GM12873 (cell line): ENCODE measurements around the gene ZNF346.

Experiments used
- TF ChIP-seq, protein P1 (sequence below): IDR thresholded peaks from 2 replicates; pipeline ENCODE4 v1.5.1; 2012; ENCODE audit warnings: low read depth, mild to moderate bottlenecking, moderate library complexity, low read length, control low read depth; ENCODE audit not compliant: insufficient read depth; ENCODE audit errors: missing control alignments

The ZNF346 gene

DNA sequence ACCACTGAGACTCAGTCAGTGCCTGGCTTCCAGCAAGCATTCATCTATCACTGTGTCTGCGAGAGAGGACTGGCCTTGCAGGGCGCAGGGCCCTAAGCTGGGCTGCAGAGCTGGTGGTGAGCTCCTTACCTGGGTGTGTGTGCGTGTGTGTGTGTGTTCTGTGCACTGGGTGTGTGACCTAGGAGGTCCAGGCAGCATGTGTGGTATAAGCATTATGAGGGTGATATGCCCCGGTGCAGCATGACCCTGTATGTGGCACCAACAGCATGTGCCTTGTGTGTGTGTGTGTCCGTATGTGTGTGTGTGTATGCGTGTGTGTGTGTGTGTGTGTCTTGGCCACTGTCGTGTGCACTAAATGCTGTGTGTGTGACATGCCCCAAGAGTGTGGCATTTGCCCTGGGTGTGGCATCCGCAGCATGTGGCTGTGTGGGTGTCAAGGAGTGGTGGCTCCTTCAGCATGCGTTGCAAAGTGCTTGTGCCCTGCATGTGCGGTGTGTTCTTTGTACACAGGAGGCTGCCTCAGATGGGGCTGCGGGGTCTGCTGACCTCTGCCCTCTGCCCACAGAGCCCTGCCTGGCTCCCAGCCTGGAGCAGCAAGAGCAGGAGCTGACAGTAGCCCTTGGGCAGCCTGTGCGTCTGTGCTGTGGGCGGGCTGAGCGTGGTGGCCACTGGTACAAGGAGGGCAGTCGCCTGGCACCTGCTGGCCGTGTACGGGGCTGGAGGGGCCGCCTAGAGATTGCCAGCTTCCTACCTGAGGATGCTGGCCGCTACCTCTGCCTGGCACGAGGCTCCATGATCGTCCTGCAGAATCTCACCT is 67.5 kb downstream of the ZNF346 start:
- TF ChIP-seq, protein P1, sequence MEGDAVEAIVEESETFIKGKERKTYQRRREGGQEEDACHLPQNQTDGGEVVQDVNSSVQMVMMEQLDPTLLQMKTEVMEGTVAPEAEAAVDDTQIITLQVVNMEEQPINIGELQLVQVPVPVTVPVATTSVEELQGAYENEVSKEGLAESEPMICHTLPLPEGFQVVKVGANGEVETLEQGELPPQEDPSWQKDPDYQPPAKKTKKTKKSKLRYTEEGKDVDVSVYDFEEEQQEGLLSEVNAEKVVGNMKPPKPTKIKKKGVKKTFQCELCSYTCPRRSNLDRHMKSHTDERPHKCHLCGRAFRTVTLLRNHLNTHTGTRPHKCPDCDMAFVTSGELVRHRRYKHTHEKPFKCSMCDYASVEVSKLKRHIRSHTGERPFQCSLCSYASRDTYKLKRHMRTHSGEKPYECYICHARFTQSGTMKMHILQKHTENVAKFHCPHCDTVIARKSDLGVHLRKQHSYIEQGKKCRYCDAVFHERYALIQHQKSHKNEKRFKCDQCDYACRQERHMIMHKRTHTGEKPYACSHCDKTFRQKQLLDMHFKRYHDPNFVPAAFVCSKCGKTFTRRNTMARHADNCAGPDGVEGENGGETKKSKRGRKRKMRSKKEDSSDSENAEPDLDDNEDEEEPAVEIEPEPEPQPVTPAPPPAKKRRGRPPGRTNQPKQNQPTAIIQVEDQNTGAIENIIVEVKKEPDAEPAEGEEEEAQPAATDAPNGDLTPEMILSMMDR = no peak

DNA sequence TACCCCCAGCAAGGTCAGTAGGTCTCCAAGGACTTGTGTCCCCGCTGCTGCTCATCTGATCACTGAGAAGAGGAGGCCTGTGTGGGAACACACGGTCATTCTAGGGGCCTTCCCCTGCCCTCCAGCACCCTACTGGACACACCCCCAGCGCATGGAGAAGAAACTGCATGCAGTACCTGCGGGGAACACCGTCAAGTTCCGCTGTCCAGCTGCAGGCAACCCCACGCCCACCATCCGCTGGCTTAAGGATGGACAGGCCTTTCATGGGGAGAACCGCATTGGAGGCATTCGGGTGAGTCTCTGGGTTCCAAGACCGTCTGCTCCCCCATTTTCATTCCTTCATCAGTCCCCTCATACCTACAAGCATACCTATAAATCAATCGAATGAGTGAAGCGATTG is 68.3 kb downstream of the ZNF346 start:
- TF ChIP-seq, protein P1 = no peak

DNA sequence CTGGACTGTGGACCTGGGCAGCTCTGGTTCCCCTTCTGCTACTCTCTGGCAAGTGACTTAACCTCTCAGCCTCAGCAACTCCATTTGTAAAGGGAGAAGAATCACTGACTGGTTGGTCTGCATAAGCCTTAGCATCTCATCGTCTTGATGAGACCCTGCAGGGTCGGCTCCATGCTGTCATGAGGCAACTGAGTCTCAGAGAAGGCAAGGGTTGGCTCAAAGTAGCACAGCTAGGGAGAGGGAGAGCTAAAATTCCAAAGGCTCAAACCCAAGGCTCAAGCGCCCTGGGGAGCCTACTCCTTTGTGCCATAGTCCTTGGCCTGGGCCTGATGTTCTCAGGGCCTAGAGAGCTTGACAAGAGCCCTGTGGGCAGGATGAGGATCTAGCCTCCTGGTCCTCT is 68.7 kb downstream of the ZNF346 start:
- TF ChIP-seq, protein P1 = no peak

DNA sequence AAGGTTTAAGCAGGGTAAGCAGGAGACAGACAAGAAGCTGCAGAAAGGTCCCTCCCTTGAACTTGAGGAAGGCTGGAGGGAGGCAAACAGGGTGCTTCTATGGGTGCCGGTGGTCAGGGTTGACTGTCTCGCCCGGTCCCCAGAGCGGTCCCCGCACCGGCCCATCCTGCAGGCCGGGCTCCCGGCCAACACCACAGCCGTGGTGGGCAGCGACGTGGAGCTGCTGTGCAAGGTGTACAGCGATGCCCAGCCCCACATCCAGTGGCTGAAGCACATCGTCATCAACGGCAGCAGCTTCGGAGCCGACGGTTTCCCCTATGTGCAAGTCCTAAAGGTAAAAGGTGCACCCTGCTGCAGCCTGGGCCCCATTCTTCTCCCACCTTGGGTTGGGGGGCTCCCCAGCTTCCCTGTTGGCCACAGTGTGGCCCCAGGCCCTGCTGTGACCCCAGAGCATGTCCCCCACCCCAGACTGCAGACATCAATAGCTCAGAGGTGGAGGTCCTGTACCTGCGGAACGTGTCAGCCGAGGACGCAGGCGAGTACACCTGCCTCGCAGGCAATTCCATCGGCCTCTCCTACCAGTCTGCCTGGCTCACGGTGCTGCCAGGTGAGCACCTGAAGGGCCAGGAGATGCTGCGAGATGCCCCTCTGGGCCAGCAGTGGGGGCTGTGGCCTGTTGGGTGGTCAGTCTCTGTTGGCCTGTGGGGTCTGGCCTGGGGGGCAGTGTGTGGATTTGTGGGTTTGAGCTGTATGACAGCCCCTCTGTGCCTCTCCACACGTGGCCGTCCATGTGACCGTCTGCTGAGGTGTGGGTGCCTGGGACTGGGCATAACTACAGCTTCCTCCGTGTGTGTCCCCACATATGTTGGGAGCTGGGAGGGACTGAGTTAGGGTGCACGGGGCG is 69.9 kb downstream of the ZNF346 start:
- TF ChIP-seq, protein P1 = no peak

DNA sequence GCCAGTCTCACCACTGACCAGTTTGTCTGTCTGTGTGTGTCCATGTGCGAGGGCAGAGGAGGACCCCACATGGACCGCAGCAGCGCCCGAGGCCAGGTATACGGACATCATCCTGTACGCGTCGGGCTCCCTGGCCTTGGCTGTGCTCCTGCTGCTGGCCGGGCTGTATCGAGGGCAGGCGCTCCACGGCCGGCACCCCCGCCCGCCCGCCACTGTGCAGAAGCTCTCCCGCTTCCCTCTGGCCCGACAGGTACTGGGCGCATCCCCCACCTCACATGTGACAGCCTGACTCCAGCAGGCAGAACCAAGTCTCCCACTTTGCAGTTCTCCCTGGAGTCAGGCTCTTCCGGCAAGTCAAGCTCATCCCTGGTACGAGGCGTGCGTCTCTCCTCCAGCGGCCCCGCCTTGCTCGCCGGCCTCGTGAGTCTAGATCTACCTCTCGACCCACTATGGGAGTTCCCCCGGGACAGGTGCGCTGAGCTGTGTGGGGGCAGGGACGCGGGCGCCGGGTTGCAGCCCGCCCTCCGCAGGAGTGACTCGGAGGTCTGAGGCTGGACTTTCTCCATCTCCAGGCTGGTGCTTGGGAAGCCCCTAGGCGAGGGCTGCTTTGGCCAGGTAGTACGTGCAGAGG is 70.7 kb downstream of the ZNF346 start:
- TF ChIP-seq, protein P1 = no peak

DNA sequence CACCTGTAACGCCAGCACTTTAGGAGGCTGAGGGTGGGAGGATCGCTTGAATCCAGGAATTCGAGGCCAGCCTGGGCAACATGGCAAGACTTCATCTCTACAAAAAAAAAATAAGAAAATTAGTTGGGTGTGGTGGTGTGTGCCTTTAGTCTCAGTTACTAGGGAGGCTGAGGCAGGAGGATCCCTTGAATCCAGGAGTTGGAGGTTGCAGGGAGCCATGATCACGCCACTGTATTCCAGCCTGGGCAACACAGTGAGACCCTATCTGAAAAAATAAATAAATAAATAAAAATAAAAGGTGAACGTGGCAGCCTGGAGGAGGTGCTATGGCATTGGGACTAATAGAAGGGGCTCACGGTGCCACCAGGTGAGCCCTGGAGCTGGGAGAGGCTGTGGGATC is 71.3 kb downstream of the ZNF346 start:
- TF ChIP-seq, protein P1 = no peak
